HepG2 (cell line): ENCODE measurements around the gene ZNF84.

ENCODE experiments used
- CREB1 ChIP-seq, 2 experiments: fragments of 450-650 bp in 1 of 2; IDR thresholded peaks; 2 replicates each; pipeline ENCODE4 v1.6.1; 2016 to 2017; ENCODE audit warnings: control low read depth in 1 of 2, mild to moderate bottlenecking in 1 of 2, missing compliant biosample characterization in 1 of 2, missing genetic modification characterization in 1 of 2
- EZH2 ChIP-seq: conservative IDR thresholded peaks from 2 replicates; pipeline ENCODE4 v1.6.1; 2012; ENCODE audit warnings: mild to moderate bottlenecking, low read depth, low read length, moderate library complexity
- MAX ChIP-seq: IDR thresholded peaks from 2 replicates; pipeline ENCODE4 v1.6.1; 2012; ENCODE audit warnings: inconsistent platforms
- MYC ChIP-seq: sonication (generic); formaldehyde crosslinking; IDR thresholded peaks from 2 replicates; pipeline ENCODE4 v1.9.0; 2021; ENCODE audit warnings: missing genetic modification reagents, borderline replicate concordance
- NR2F1 ChIP-seq, 2 experiments: fragments of 450-650 bp in 1 of 2; formaldehyde crosslinking in 1 of 2; IDR thresholded peaks; 2 replicates each; pipeline versions ENCODE4 v1.5.0 to v1.6.1; 2016 to 2020; ENCODE audit warnings: mild to moderate bottlenecking in 1 of 2, missing compliant biosample characterization in 1 of 2, missing genetic modification reagents in 1 of 2, moderate library complexity in 1 of 2
- POLR2A ChIP-seq, 2 experiments: IDR thresholded peaks; 2 replicates each; pipeline ENCODE4 v1.6.1; 2011; ENCODE audit warnings: low read depth in 2 of 2, low read length in 2 of 2, mild to moderate bottlenecking in 1 of 2, moderate library complexity in 1 of 2; ENCODE audit not compliant: insufficient read depth in 1 of 2
- POLR2AphosphoS5 ChIP-seq: IDR thresholded peaks from 2 replicates; pipeline ENCODE4 v1.6.1; 2012; ENCODE audit warnings: low read depth, low read length
- ZMAT3 ChIP-seq: sonication (generic); formaldehyde crosslinking; conservative IDR thresholded peaks from 2 replicates; pipeline ENCODE4 v1.7.0; 2021; ENCODE audit warnings: missing genetic modification reagents
- ZNF207 ChIP-seq: fragments of 450-650 bp; IDR thresholded peaks from 2 replicates; pipeline ENCODE4 v1.6.1; 2016; ENCODE audit warnings: antibody characterized with exemption, borderline replicate concordance
- ZNF557 ChIP-seq: sonication (generic); formaldehyde crosslinking; IDR thresholded peaks from 2 replicates; pipeline ENCODE4 v1.4.0; 2020; ENCODE audit warnings: missing genetic modification reagents
- TF ChIP-seq, protein P1 (sequence below): sonication (generic); formaldehyde crosslinking; IDR thresholded peaks from 2 replicates; pipeline ENCODE4 v1.5.0; 2020; ENCODE audit warnings: mild to moderate bottlenecking, missing genetic modification reagents, moderate library complexity

DNA sequence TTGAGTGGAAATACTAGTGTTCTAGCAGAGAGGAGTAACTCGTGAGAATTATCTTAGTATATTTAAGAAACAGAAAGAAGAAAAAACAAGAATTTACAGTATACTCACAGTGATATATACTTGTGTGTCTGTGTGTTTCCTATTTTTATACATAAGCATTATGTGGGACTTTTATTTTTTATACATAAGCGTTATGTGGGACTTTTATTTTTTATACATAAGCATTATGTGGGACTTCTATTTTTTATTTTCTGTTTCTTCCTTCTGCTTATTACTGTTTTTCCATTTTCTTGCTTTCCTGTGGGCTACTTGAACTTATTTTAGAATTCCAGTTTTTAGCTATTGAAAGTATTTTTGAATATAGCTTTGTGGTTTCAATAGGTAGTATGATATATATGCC is 36.5 kb downstream of the ZNF84 start:
- TF ChIP-seq POLR2A (IDR thresholded peaks at IDR 0.05; ENCODE audit: insufficient read depth in 1 of 2, low read depth in 2 of 2, low read length in 2 of 2) (no peak), ZNF207 (no peak), NR2F1 (CRISPR knock-in tag; IDR thresholded peaks at IDR 0.05) (no peak), CREB1 (IDR thresholded peaks at IDR 0.05) (no peak), CREB1 (CRISPR knock-in tag; IDR thresholded peaks at IDR 0.05) (no peak), ZMAT3 (no peak), EZH2 (no peak), MYC (CRISPR knock-in tag) (no peak), POLR2AphosphoS5 (no peak), ZNF557 (CRISPR knock-in tag) (no peak), MAX (no peak)
- TF ChIP-seq, protein P1, sequence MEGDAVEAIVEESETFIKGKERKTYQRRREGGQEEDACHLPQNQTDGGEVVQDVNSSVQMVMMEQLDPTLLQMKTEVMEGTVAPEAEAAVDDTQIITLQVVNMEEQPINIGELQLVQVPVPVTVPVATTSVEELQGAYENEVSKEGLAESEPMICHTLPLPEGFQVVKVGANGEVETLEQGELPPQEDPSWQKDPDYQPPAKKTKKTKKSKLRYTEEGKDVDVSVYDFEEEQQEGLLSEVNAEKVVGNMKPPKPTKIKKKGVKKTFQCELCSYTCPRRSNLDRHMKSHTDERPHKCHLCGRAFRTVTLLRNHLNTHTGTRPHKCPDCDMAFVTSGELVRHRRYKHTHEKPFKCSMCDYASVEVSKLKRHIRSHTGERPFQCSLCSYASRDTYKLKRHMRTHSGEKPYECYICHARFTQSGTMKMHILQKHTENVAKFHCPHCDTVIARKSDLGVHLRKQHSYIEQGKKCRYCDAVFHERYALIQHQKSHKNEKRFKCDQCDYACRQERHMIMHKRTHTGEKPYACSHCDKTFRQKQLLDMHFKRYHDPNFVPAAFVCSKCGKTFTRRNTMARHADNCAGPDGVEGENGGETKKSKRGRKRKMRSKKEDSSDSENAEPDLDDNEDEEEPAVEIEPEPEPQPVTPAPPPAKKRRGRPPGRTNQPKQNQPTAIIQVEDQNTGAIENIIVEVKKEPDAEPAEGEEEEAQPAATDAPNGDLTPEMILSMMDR (CRISPR knock-in tag) = no peak
